Smooth muscle cell (in vitro differentiated cells): ENCODE data around the gene RTL10. TPM values are rescaled to one million over a fixed set of nuclear protein-coding genes. Genes with fewer than 3 reads are reported as not detected.

Source experiments
- DNase-seq: peaks from one replicate; lab custom pipeline; 2025; ENCODE audit not compliant: unreplicated experiment; lab: John Stamatoyannopoulos, UW
- H2AFZ ChIP-seq: fragments of 200-600 bp; sonication (generic); 2 replicates; pipeline ENCODE4 v1.6.0; 2016; ENCODE audit warnings: antibody characterized with exemption, low read depth, mild to moderate bottlenecking
- H3F3A ChIP-seq: fragments of 200-600 bp; sonication (generic); 2 replicates; pipeline ENCODE4 v1.6.0; 2017; ENCODE audit warnings: antibody characterized with exemption, low read depth
- H3K27ac ChIP-seq: fragments of 200-600 bp; sonication (generic); 2 replicates; pipeline ENCODE4 v1.5.1; 2016; ENCODE audit warnings: low read depth, mild to moderate bottlenecking
- H3K27me3 ChIP-seq: fragments of 200-600 bp; sonication (generic); 2 replicates; pipeline ENCODE4 v1.6.1; 2016; ENCODE audit warnings: low read depth, mild to moderate bottlenecking
- H3K36me3 ChIP-seq: fragments of 200-600 bp; sonication (generic); 2 replicates; pipeline ENCODE4 v1.5.1; 2016; ENCODE audit warnings: low read depth
- H3K4me1 ChIP-seq: fragments of 200-600 bp; sonication (generic); 2 replicates; pipeline ENCODE4 v1.5.1; 2016; ENCODE audit warnings: low read depth
- H3K4me2 ChIP-seq: fragments of 200-600 bp; sonication (generic); 2 replicates; pipeline ENCODE4 v1.6.0; 2016; ENCODE audit warnings: mild to moderate bottlenecking
- H3K4me3 ChIP-seq: fragments of 200-600 bp; sonication (generic); 2 replicates; pipeline ENCODE4 v1.5.1; 2016; ENCODE audit warnings: mild to moderate bottlenecking
- H3K79me2 ChIP-seq: fragments of 200-600 bp; sonication (generic); 2 replicates; pipeline ENCODE4 v1.6.0; 2016; ENCODE audit warnings: low read depth, mild to moderate bottlenecking
- H3K9ac ChIP-seq: fragments of 200-600 bp; sonication (generic); 2 replicates; pipeline ENCODE4 v1.6.0; 2016; ENCODE audit warnings: low read depth
- H3K9me3 ChIP-seq: fragments of 200-600 bp; sonication (generic); replicated peaks from 2 replicates; pipeline ENCODE4 v1.5.1; 2016; ENCODE audit warnings: low read depth
- H4K20me1 ChIP-seq: fragments of 200-600 bp; sonication (generic); 2 replicates; pipeline ENCODE4 v1.6.0; 2016; ENCODE audit warnings: low read depth
- CTCF ChIP-seq: fragments of 200-600 bp; sonication (generic); IDR thresholded peaks from 2 replicates; pipeline ENCODE4 v1.5.1; 2017; ENCODE audit warnings: borderline replicate concordance, mild to moderate bottlenecking, antibody characterized with exemption; ENCODE audit not compliant: insufficient read depth, poor library complexity, severe bottlenecking
- WGBS: methylation state at CpG from one replicate; pipeline ENCODE4 v1.1.7; 2016; ENCODE audit warnings: low lambda C conversion rate; 5-methylcytosine and 5-hydroxymethylcytosine counted together
- polyA plus RNA-seq: library from polyadenylated mRNA; unstranded; fragments of >200 nt; fragmentation: Nextera tagmentation; extraction: Ambion mirVana; gene quantifications from 2 replicates; pipeline ENCODE4 v1.2.1, GENCODE V29; 2016
- total RNA-seq: library from RNA; depleted of rRNA; stranded (reverse); fragments of >200 nt; gene quantifications from 2 replicates; pipeline ENCODE4 v1.2.3, GENCODE V29; 2014

The RTL10 gene
- total and polyA plus RNA-seq, 2 experiments from 2014 or later: 3.8 to 7.5 TPM

GRCh38 chr22:19841641-19842392 lies 12.9 kb downstream of the RTL10 start:
- H3K36me3 ChIP-seq: no peaks in the 10 kb centered on the region
- no peak for DNase-seq
- no peak overlapping the region for H3K4me2 ChIP-seq
- no peak overlapping the region for H3K9ac ChIP-seq
- TF ChIP-seq CTCF: no peak
- no peaks in the 10 kb centered on the region for H3K4me1 ChIP-seq
- no peak overlapping the region for H3K27ac ChIP-seq
- H3K4me3 ChIP-seq: no peak overlapping the region
- no peaks in the 10 kb centered on the region for H3K79me2 ChIP-seq
- WGBS: 94% methylated on average over 8 of the region's 8 CpGs
- H3K9me3 ChIP-seq: no peaks in the 10 kb centered on the region
- H4K20me1 ChIP-seq: peaks cover 23% of the 10 kb centered on the region
- H3F3A ChIP-seq: no peaks in the 10 kb centered on the region
- H2AFZ ChIP-seq: no peak overlapping the region
- no peaks in the 10 kb centered on the region for H3K27me3 ChIP-seq

- no peak overlapping the region for H2AFZ ChIP-seq
- WGBS: 84% methylated on average over 6 of the region's 6 CpGs
- H3K27me3 ChIP-seq: no peaks in the 10 kb centered on the region
- H3K4me3 ChIP-seq: no peak overlapping the region
- peaks cover 16% of the 10 kb centered on the region for H4K20me1 ChIP-seq
- H3K4me2 ChIP-seq: no peak overlapping the region
- no peak overlapping the region for H3K9ac ChIP-seq
- H3K79me2 ChIP-seq: no peaks in the 10 kb centered on the region
- H3K27ac ChIP-seq: no peak overlapping the region
- no peak for TF ChIP-seq CTCF
- no peak for DNase-seq
- H3F3A ChIP-seq: no peaks in the 10 kb centered on the region
- H3K9me3 ChIP-seq: no peaks in the 10 kb centered on the region
- no peaks in the 10 kb centered on the region for H3K36me3 ChIP-seq
- no peaks in the 10 kb centered on the region for H3K4me1 ChIP-seq
Measured at GRCh38 chr22:19840955-19841640, 13.6 kb downstream of the RTL10 start.

- 90% methylated on average over 4 of the region's 4 CpGs for WGBS
- H3K4me2 ChIP-seq: no peak overlapping the region
- H3K27ac ChIP-seq: no peak overlapping the region
Measured at GRCh38 chr22:19840059-19840458, 14.6 kb downstream of the RTL10 start.

More at GRCh38 chr22:19840059-19840458, 14.6 kb downstream of the RTL10 start:
- TF ChIP-seq CTCF: no peak
- no peaks in the 10 kb centered on the region for H3K9me3 ChIP-seq
- peaks cover 7% of the 10 kb centered on the region for H4K20me1 ChIP-seq
- no peaks in the 10 kb centered on the region for H3K4me1 ChIP-seq
- H3F3A ChIP-seq: no peaks in the 10 kb centered on the region
- no peak overlapping the region for H3K4me3 ChIP-seq
- no peak overlapping the region for H2AFZ ChIP-seq
- DNase-seq: no peak
- H3K9ac ChIP-seq: no peak overlapping the region
- H3K36me3 ChIP-seq: no peaks in the 10 kb centered on the region
- no peaks in the 10 kb centered on the region for H3K79me2 ChIP-seq
- no peaks in the 10 kb centered on the region for H3K27me3 ChIP-seq
